Ascending aorta (tissue), 2 donors: Measurements from ENCODE around the gene TNFSF13. TPM values are rescaled to one million over a fixed set of nuclear protein-coding genes. Genes with fewer than 3 reads are reported as not detected.
"Not testable (repeated sequence)": the region's sequence is repeated elsewhere in the genome, so short reads cannot be mapped to it uniquely, and the experiment has no call there.

Experiments used
- DNase-seq, 2 donors: peaks; one replicate each; pipeline ENCODE4 v3.0.0-alpha.2; 2019; ENCODE audit warnings: low spot score in 2 of 2
- H3K27ac ChIP-seq, 2 donors: fragments of 200-600 bp; sonication (generic); one replicate each; pipeline ENCODE4 v1.5.1; 2016 to 2017; ENCODE audit warnings: mild to moderate bottlenecking in 1 of 2
- H3K27me3 ChIP-seq: fragments of 200-600 bp; sonication (generic); one replicate; pipeline ENCODE4 v1.5.1; 2017
- H3K36me3 ChIP-seq, 2 donors: fragments of 200-600 bp; sonication (generic); one replicate each; pipeline ENCODE4 v1.5.1; 2016
- H3K4me1 ChIP-seq, 2 donors: fragments of 200-600 bp; sonication (generic); one replicate each; pipeline ENCODE4 v1.5.1; 2016 to 2017; ENCODE audit warnings: mild to moderate bottlenecking in 1 of 2
- H3K4me3 ChIP-seq, 2 donors: fragments of 200-600 bp; sonication (generic); one replicate each; pipeline ENCODE4 v1.5.1; 2016 to 2017; ENCODE audit warnings: mild to moderate bottlenecking in 1 of 2
- H3K9me3 ChIP-seq, 2 donors: fragments of 200-600 bp; sonication (generic); one replicate each; pipeline ENCODE4 v1.5.1; 2016
- CTCF ChIP-seq, 3 experiments: fragments of 200-600 bp in 2 of 3; fragments of 450-650 bp in 1 of 3; sonication (generic) in 2 of 3; IDR thresholded peaks; one replicate each; pipeline ENCODE4 v1.5.1; 2016 to 2019; ENCODE audit warnings: antibody characterized with exemption in 3 of 3, mild to moderate bottlenecking in 1 of 3, moderate library complexity in 1 of 3
- intact Hi-C: fragments of 100-400 bp; cut with DNase I; formaldehyde crosslinking; loops from one replicate; pipeline ENCODE4 v1.15.1; 2023
- total RNA-seq: library from RNA; depleted of rRNA; stranded (reverse); fragments of >200 nt; gene quantifications from one replicate; pipeline ENCODE4 v1.1.0, GENCODE V29; 2016

Gene TNFSF13
- total RNA-seq, 1 donor from 2014 or later = 17.5 TPM

GRCh38 chr17:7591596-7591995 lies 33.0 kb downstream of the TNFSF13 start:
- no peak overlapping the region for H3K4me3 ChIP-seq
- DNase-seq = no peak
- H3K27me3 ChIP-seq = no peaks in the 10 kb centered on the region
- intact Hi-C loops = no loop called here
- H3K9me3 ChIP-seq = no peaks in the 10 kb centered on the region
- TF ChIP-seq CTCF (IDR thresholded peaks at IDR 0.05) = no peak
- peaks cover 5 to 15% of the 10 kb centered on the region in 2 donors for H3K4me1 ChIP-seq
- no peak overlapping the region for H3K27ac ChIP-seq
- H3K36me3 ChIP-seq = peaks cover 53 to 55% of the 10 kb centered on the region in 2 donors

- Histone ChIP-seq H3K27me3 (no peaks in the 10 kb centered on the region), H3K36me3 (peaks cover 62 to 63% of the 10 kb centered on the region in 2 donors), H3K27ac (no peak overlapping the region), H3K4me3 (no peak overlapping the region), H3K4me1 (peaks cover 5 to 15% of the 10 kb centered on the region in 2 donors), H3K9me3 (no peaks in the 10 kb centered on the region)
- DNase-seq = no peak
- TF ChIP-seq CTCF (IDR thresholded peaks at IDR 0.05) = no peak
- intact Hi-C loops = no loop called here
These were observed 34.0 kb downstream of the TNFSF13 start for GRCh38 chr17:7592422-7593021.

GRCh38 chr17:7593296-7593695 lies 34.7 kb downstream of the TNFSF13 start:
- H3K9me3 ChIP-seq = no peaks in the 10 kb centered on the region
- H3K27me3 ChIP-seq = no peaks in the 10 kb centered on the region
- no peak overlapping the region for H3K4me3 ChIP-seq
- H3K27ac ChIP-seq = no peak overlapping the region
- peaks cover 5 to 12% of the 10 kb centered on the region in 2 donors for H3K4me1 ChIP-seq
- intact Hi-C loops = no loop called here
- no peak for TF ChIP-seq CTCF (IDR thresholded peaks at IDR 0.05)
- no peak for DNase-seq
- peaks cover 66 to 67% of the 10 kb centered on the region in 2 donors for H3K36me3 ChIP-seq

GRCh38 chr17:7597561-7597960 lies 39.0 kb downstream of the TNFSF13 start:
- H3K27ac ChIP-seq, H3K4me3 ChIP-seq, intact Hi-C loops, DNase-seq, H3K9me3 ChIP-seq, H3K27me3 ChIP-seq, H3K4me1 ChIP-seq: not testable (repeated sequence)
- H3K36me3 ChIP-seq = peaks cover 92 to 96% of the 10 kb centered on the region in 2 donors

GRCh38 chr17:7606280-7606679 lies 47.7 kb downstream of the TNFSF13 start:
- peaks cover 43 to 49% of the 10 kb centered on the region in 2 donors for H3K36me3 ChIP-seq
- intact Hi-C loops = no loop called here

More at GRCh38 chr17:7606280-7606679, 47.7 kb downstream of the TNFSF13 start:
- H3K9me3 ChIP-seq = no peaks in the 10 kb centered on the region
- H3K4me1 ChIP-seq = peaks cover 0 to 3% of the 10 kb centered on the region in 2 donors
- no peak for DNase-seq
- no peak for TF ChIP-seq CTCF (IDR thresholded peaks at IDR 0.05)
- no peak overlapping the region for H3K4me3 ChIP-seq
- H3K27me3 ChIP-seq = no peaks in the 10 kb centered on the region
- no peak overlapping the region for H3K27ac ChIP-seq
